Chondrocyte (in vitro differentiated cells): ENCODE results near the gene PBX1. TPM values are rescaled to one million over a fixed set of nuclear protein-coding genes. Genes with fewer than 3 reads are reported as not detected.

Experiments used
- DNase-seq: peaks from one replicate; pipeline ENCODE4 v3.0.0; 2021; ENCODE audit warnings: mixed read lengths, low spot score
- H3K27ac Mint-ChIP-seq: one replicate; pipeline ENCODE4 v1.8.0; 2021; ENCODE audit warnings: mild to moderate bottlenecking, moderate library complexity, mixed read lengths; ENCODE audit not compliant: unreplicated experiment
- H3K27me3 Mint-ChIP-seq: 2 replicates; pipeline ENCODE4 v1.8.0; 2021; ENCODE audit warnings: low read depth, mixed read lengths
- H3K36me3 Mint-ChIP-seq: 2 replicates; pipeline ENCODE4 v1.8.0; 2021; ENCODE audit warnings: low read depth, mixed read lengths
- H3K4me1 Mint-ChIP-seq: 2 replicates; pipeline ENCODE4 v1.8.0; 2021; ENCODE audit warnings: low read depth, mild to moderate bottlenecking, mixed read lengths
- H3K4me3 Mint-ChIP-seq: one replicate; pipeline ENCODE4 v1.8.0; 2021; ENCODE audit warnings: mild to moderate bottlenecking, moderate library complexity, mixed read lengths; ENCODE audit not compliant: unreplicated experiment
- H3K9me3 Mint-ChIP-seq: 2 replicates; pipeline ENCODE4 v1.8.0; 2021; ENCODE audit warnings: low read depth, mixed read lengths
- total RNA-seq: library from RNA; stranded (reverse); gene quantifications from 3 replicates; pipeline ENCODE4 v1.2.1, GENCODE V29; 2021
- TF ChIP-seq, protein P1 (sequence below): fragments of 200-600 bp; sonication (generic); IDR thresholded peaks from 2 replicates; pipeline ENCODE4 v1.5.0; 2021; ENCODE audit warnings: antibody characterized with exemption, mild to moderate bottlenecking, moderate library complexity

The PBX1 gene
- total RNA-seq, 1 donor from 2014 or later, result 23.0 TPM

- DNase-seq, result no peak
- H3K36me3 Mint-ChIP-seq, result no peaks in the 10 kb centered on the region
- no peaks in the 10 kb centered on the region for H3K4me1 Mint-ChIP-seq
- H3K27me3 Mint-ChIP-seq, result no peaks in the 10 kb centered on the region
- no peaks in the 10 kb centered on the region for H3K9me3 Mint-ChIP-seq
- TF ChIP-seq, protein P1, sequence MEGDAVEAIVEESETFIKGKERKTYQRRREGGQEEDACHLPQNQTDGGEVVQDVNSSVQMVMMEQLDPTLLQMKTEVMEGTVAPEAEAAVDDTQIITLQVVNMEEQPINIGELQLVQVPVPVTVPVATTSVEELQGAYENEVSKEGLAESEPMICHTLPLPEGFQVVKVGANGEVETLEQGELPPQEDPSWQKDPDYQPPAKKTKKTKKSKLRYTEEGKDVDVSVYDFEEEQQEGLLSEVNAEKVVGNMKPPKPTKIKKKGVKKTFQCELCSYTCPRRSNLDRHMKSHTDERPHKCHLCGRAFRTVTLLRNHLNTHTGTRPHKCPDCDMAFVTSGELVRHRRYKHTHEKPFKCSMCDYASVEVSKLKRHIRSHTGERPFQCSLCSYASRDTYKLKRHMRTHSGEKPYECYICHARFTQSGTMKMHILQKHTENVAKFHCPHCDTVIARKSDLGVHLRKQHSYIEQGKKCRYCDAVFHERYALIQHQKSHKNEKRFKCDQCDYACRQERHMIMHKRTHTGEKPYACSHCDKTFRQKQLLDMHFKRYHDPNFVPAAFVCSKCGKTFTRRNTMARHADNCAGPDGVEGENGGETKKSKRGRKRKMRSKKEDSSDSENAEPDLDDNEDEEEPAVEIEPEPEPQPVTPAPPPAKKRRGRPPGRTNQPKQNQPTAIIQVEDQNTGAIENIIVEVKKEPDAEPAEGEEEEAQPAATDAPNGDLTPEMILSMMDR, result no peak
- no peak overlapping the region for H3K27ac Mint-ChIP-seq
- H3K4me3 Mint-ChIP-seq, result no peak overlapping the region
Observed at GRCh38 chr1:164694505-164694904, 135.5 kb downstream of the PBX1 start.

DNA sequence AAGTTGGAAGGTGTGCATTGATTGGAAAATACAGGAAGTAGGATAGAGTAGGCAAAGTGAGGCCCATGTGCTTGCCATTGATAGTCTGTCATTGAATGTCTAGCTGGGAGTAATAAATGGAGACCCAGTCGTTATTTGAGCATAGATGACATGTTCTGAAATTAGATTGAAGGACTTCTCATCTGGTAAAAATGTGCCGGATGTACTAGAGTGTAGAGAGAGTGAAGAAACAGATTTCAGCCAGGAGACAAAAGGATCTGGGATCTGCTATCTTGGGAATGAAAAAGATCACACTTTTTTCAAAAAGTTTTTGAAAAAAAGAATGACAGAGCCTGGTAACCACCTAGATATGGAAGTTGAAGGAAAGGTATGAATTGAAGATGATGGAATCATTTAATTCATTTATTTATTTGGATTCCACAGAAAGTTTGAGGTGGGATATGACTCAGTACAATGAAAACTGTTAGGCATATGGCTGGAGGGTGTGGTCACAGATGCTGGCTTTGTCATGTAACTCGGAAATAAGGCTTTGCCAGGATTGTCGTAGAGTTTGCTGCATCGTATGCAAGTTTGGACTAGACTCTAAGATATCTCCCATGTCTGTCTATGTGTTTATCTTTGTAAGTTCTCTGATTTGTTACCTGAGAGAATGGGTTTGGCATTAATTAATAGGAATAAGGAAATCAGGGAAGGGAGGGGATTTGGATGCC, 137.1 kb downstream of the PBX1 start:
- Mint-ChIP-seq H3K27me3 (no peaks in the 10 kb centered on the region), H3K9me3 (no peaks in the 10 kb centered on the region), H3K27ac (no peak overlapping the region), H3K4me1 (no peaks in the 10 kb centered on the region), H3K4me3 (no peak overlapping the region), H3K36me3 (no peaks in the 10 kb centered on the region)
- DNase-seq, result no peak
- TF ChIP-seq, protein P1, result no peak

- H3K9me3 Mint-ChIP-seq, result no peaks in the 10 kb centered on the region
- TF ChIP-seq, protein P1, result no peak
- H3K36me3 Mint-ChIP-seq, result no peaks in the 10 kb centered on the region
- no peak overlapping the region for H3K27ac Mint-ChIP-seq
- H3K27me3 Mint-ChIP-seq, result no peaks in the 10 kb centered on the region
- H3K4me1 Mint-ChIP-seq, result no peaks in the 10 kb centered on the region
- no peak for DNase-seq
- H3K4me3 Mint-ChIP-seq, result no peak overlapping the region
Observed at GRCh38 chr1:164699815-164700491, 141.0 kb downstream of the PBX1 start.

DNA sequence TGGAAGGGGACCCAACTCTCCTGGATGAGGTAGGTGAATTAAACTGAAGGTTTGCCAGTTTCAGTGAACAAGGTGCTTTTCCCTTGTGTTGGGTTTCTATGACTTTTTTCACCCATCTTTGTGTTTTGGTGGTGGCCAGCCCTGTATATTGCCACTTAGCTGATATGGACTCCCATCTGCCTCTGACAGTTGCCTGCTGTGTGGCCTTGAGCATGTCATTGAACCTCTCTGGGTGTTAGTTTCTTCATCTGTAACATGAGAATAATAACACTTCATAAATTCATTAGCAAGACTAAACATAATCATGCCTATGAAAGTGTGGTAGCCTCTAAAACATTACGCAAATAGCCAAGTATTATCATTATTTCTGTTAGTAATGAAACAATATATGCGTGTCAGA, 141.7 kb downstream of the PBX1 start:
- no peaks in the 10 kb centered on the region for H3K4me1 Mint-ChIP-seq
- DNase-seq, result no peak
- H3K4me3 Mint-ChIP-seq, result no peak overlapping the region
- no peak overlapping the region for H3K27ac Mint-ChIP-seq
- no peaks in the 10 kb centered on the region for H3K27me3 Mint-ChIP-seq
- H3K9me3 Mint-ChIP-seq, result no peaks in the 10 kb centered on the region
- no peaks in the 10 kb centered on the region for H3K36me3 Mint-ChIP-seq
- TF ChIP-seq, protein P1, result no peak

DNA sequence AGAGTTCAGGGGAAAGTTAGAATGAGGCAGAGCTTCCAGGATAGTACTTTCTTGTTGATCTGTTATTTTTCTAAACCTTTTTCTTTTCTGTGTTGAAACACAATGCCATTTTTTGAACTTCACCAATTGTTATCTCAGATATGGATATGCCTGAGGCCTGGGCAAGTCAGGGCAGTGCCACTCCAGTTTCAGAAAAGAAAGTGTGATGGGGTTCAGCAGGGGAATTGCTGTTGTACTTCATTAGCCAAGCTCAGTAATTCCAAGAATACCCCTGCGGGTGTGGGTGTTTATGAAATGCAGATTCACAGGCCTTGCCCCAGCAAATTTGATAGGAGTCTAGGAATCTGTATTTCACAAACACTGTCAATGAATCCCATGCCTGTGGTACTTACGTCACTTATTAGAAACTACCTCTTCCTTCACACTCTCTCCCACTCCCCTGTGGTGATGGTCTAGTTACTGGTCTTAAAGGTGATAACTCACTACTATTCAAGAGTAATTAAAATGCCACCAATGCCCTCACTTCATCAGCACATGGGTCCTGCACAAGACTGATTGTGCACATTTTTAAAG, 142.3 kb downstream of the PBX1 start:
- Mint-ChIP-seq H3K36me3 (no peaks in the 10 kb centered on the region), H3K9me3 (no peaks in the 10 kb centered on the region), H3K27ac (no peak overlapping the region), H3K4me3 (no peak overlapping the region), H3K4me1 (no peaks in the 10 kb centered on the region), H3K27me3 (no peaks in the 10 kb centered on the region)
- no peak for DNase-seq
- TF ChIP-seq, protein P1, result no peak
